NCI-H2196 (cell line): ENCODE data around the gene SNRPA1.

Experiments
- DNase-seq: peaks from one replicate; lab custom pipeline; 2025; ENCODE audit not compliant: unreplicated experiment; lab: John Stamatoyannopoulos, UW

Gene SNRPA1

DNA sequence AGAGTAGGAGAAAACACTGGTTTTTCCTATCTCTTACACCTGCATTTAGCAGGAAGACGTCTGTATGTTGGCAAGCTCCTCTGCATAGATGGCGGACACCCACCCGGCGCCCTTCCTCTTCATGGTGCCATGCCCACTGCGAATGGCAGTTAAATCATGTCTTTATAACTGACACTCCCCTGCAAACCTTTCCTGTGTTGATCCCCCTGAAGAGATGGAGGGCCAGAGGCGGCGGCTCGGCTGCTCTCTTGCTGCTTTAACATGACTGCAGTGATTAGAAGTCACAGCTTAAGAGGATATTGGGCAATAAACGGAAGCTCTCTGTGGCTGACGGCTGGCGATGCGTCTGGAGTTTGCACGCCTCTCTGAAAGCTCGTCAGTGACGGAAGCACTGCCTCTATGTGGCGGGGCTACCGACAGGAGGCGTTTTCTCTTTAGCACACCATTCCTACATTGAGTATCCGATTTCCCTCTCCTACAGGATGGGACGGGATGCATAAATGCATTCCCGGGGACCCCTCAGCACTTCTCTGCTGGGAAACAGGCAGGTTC lies 25.5 kb upstream of the SNRPA1 start:
- no peak for DNase-seq

DNA sequence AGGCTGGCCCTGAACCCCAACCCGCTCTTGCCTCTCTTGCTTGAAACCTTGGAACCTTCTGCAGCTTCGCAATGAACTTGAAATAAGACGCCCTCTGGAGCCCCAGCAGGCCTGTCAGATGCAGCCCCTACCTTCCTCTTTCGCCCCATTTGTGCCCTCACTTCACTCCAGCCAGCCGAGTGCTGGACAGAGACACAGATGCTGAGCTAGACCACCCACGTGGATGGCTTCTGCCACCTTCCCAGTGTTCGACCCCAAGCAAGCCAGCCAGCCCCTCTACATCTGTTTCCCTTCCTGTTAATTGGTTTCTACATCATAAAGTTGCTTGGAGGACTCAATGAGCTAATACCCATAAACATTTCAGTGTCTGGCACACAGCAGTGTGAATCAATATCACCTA lies 23.8 kb upstream of the SNRPA1 start:
- DNase-seq, result no peak

DNA sequence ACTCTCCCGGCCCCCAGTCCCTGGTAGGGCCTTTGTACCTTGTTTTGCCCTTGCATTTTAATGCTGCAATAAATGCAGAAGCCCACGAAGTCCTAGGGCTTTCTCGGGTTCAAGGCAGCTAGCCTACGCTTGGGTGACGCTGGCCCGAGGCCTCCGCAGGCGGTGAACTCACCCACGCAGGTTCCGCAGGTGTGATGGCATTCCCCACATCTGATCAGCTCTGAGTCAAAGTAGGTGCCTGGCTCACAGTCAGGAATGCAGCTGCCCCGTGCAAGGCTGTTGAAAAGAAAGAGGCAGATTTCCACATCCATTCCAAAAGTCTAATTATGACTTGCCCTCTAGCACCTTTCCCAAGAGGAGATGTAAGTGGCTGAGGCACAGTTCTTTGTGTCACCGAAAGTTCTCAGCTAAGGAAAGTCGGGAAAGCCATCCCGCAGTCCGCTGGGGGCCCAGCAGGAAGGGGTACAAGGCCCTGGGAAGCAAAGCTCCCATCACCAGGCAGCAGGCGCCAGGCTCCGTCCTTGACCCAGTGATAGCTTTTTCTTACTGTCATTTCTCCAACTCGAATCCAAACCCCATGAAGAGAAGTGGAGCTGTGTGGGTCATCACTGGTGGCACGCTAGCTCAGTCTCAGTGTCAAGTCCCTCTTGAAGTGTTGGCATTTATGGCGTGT lies 23.2 kb upstream of the SNRPA1 start:
- DNase-seq, result no peak

DNA sequence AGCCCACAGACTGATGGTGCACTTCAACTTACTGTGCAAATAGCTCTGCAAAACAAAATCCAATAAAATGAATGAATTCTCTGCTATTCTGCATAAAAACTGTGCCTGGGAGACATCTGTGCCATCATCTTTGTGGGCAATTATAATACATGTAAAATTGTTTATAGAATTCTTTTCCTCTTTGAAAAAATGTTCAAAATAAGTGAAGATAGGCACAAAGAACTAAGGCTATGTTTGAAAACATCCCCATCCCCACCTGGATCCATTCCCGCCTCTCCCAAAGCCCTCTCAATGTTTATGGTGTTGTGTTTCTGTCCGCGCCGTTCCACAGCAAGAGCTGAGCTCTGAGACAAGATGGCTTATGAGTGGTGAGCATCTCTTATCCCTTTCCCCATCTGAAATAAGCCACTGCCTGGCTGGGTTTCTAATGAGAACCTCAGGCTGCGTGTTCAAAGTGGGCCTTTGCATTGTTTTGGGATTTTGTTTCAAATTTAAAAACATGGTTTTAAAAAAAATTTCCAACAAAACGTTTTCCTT lies 22.4 kb upstream of the SNRPA1 start:
- no peak for DNase-seq

DNA sequence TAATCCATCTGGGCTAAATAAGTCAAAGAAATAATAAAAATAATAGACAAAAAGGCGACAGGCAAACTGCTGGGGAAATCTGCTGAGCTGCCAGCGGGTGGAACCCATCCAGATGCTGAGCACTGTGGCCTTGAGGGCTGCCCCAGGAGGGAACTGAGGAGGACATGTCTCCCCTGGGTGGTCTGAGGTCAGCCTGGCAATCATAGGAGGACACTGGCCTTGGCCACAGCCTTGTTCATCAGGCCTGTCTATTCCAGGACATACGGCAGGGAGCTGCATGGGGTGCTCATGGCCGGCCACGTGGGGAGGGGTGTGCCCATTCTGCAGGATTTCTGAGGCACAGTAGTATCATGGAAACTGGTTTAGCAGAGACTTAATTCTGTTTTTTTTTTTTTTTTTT lies 21.5 kb upstream of the SNRPA1 start:
- no peak for DNase-seq

- no peak for DNase-seq
These were observed 20.7 kb upstream of the SNRPA1 start for GRCh38 chr15:101315736-101316135.

GRCh38 chr15:101314336-101315125 lies 19.5 kb upstream of the SNRPA1 start:
- no peak for DNase-seq

- DNase-seq, result no peak
These were observed 18.2 kb upstream of the SNRPA1 start for GRCh38 chr15:101313041-101313761.

- DNase-seq, result no peak
These were observed 15.5 kb upstream of the SNRPA1 start for GRCh38 chr15:101310508-101310907.

DNA sequence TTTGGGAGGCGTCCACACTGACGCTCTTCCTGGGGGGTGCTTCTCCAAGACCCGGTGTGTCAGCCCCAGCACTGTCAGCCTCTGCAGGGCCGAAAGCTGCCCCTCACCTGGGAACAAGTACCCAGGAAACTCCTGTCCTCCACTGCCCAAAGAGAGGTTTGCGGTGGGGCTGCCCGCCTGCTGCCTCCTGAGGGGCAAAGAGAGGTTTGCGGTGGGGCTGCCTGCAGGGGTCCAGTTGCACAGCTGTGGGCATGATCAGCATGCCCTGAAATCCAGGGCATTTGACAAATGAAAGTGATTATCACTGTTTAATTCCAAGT lies 15.1 kb upstream of the SNRPA1 start:
- no peak for DNase-seq

DNA sequence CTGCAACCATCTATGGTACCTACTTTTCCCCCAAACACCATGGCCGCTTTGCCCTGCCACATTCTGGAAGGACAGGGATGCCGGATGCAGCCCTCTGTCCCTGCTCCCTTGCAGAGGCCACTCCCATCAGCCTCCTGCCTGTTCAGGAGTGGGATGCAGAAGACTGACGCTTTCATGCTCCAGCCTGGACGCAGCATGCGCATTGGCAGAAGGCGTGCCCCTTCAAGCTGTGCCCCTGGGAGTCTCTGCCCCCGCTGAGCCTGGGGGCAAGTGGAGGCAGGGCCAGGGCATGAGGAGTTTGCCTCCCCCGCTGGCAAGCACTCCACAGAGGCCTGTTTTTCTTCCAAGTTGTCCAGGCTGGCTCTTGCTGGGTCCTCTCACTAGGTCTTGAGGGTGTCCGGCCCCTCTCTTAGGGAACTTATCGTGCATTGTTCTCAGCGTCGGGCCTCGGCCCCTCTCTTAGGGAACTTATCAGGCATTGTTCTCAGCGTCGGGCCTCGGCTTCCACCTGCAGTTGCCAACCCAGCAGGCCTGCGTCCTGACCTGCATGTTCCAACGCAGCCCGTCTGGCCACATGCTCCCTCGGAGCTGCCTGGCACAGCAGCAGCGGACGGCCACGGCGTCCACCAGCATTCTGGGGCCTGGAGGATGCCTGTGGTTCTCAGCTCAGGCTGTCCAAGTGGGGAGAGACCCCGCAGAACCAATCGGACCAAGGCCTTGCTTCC lies 14.6 kb upstream of the SNRPA1 start:
- DNase-seq, result no peak

DNA sequence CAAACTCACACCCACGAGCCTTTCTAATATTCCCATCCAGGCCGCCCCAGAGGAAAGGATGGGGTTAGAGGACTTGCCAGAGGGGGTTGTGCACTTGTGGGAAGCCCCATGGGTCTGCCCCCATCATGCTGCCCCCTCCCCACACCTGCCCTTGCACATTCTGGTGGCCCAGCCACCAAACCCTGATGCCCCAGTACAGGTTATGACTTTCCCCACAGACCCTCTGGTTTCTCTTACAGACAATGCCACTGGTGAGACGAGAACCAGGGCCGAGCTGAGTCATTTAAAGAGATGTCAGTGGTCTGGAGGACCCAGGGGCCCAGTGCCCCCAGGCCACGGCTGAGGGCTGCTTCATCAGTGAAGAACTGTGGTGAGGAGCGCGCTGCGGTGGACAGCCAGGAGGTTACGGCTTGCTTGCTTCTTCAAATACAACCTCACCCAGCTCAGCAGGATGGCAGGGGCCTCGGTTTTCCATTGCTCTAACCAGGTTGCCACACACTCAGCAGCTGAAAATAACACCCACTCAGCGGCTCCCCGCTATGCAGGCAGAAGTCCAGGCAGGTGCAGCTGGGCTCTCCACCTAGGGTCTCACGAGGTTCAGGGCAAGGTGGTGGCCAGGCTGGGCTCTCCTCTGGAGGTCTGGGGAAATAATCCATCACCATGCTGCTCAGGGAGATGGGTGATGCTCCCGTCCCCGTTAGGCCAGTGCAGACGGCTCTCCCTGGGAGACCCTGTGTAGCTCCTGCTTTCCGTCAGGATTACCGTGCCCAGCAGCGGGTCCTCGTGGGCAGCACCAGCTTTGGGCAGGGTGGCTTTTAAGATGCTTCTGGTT lies 13.8 kb upstream of the SNRPA1 start:
- DNase-seq, result no peak

GRCh38 chr15:101307897-101308603 lies 13.0 kb upstream of the SNRPA1 start:
- no peak for DNase-seq

GRCh38 chr15:101307048-101307896 lies 12.2 kb upstream of the SNRPA1 start:
- no peak for DNase-seq

DNA sequence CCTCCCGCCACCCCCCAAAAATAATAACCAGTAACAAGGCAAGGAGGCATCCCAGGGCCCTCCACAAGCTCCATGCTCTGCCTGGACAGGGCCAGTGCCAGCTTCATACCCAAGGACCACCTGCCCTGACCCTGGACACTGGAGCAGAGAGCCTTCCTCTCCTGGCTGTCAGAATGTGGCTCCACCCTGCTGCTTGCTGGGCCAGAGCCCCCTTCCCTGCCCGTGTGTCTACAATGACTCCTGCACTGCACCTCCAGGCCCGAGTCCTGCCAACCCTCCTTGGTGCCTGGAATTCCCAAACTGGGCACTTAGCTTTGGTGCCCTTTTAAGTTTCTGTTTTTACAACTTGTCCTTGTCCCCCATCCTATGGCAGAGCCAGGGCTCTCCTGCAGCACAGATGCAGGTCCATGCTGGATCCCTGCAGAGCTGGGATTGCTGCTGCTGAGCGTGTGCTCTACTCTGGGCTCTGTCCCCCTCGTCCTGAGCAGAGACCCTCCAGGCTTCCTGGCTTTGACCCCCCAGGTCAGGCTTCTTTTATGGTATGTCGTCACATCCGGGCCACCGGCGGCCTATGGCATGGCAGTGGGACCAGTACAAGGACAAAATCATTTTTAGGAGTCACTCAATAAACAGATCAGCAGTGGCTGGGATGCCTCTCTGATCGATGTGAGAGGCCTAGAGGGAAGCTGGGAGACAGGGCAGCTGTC lies 11.4 kb upstream of the SNRPA1 start:
- no peak for DNase-seq

DNA sequence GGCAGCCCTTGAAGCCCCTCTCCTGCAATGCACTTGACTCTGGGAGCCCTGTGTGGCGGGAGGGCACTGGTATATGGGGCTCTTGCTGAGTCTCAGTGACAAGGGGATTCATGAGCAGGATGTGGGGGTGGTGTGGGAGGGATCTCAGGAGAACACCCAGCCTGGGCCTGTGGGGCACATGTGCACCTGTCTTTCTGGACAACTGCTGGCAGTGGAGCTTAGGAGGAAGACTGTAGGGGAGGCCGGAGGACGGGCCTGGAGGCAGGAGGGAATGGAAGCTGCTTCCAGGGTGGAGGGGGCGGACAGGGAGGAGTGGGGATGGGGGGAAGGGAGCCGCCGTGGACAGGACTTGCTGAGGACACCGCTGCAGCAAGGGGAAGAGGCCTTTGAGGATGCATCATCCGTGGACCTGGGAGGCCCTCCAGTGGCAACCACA lies 10.8 kb upstream of the SNRPA1 start:
- no peak for DNase-seq

- DNase-seq, result no peak
These were observed 8.4 kb upstream of the SNRPA1 start for GRCh38 chr15:101303408-101303807.
